ENCODE measurements around the gene TMEM54.
A peak's percentile ranks its signal among the peaks of the same experiment; 100 is the strongest.

Gene TMEM54

DNA sequence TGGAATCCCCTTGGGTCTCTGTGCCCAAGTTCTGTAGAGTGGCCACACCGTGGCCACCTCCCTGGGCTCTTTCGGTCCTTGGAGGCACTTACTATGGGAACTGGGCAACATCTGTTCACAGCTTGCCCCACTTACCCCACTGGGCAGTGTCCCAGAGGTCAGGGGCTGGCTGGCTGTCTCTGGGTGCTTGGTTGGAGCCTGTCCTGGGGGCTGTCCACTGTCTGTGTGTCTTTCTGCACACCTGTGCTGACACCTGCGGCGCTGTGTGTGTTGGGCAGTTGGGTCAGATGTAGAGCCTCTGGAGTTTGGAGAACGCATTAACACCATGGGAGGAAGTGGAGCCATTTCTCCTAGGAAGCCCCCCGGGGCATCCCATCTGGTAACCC lies 1.3 kb upstream of the TMEM54 start:
- no peaks in the 10 kb centered on the region for H3K36me3 ChIP-seq (ENCODE audit: control insufficient read depth, insufficient read depth, low read length)
- no peak overlapping the region for H3K4me3 ChIP-seq (ENCODE audit: low read depth, low read length)
- H3K9me3 ChIP-seq (ENCODE audit: control insufficient read depth, insufficient read depth, low read length): no peaks in the 10 kb centered on the region
- H3K9ac ChIP-seq (ENCODE audit: low read depth, low read length): no peak overlapping the region
- H3K27ac ChIP-seq (ENCODE audit: low read depth, low read length): no peak overlapping the region
- H3K4me1 ChIP-seq (ENCODE audit: control insufficient read depth, insufficient read depth, low read length): peaks cover 7% of the 10 kb centered on the region
- H3K27me3 ChIP-seq (ENCODE audit: control insufficient read depth, insufficient read depth, low read length): peaks cover 43% of the 10 kb centered on the region

DNA sequence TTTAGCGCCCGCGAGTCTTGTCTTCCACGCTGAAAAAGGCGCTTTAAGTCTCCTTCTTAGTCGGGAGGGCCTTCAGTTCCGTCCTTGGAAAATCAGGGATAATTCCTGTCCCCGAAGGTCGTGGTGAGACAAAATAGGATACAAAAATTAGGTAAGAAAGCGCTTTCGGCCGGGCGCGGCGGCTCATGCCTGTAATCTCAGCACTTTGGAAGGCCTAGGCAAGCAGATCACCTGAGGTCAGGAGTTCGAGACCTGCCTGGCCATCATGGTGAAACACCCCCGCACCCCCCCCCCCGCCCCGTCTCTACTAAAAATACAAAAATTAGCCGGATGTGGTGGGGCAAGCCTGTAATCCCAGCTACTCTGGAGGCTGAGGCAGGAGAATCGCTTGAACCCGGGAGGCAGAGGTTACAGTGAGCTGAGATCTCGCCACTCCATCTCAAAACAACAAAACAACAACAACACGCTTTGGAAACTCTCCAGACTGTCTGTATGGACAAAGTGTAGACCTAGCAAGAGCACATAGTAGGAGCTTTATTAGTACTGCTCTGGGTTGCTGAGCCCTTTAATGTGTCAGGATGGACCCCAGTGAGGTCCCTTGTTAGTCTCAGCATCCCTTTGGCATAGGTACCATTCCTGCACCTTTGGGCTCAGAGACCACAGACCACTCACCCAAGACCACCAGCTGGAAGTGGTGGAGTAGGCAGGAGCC lies 790 bp upstream of the TMEM54 start:
- H3K9ac ChIP-seq (ENCODE audit: low read depth, low read length): no peak overlapping the region
- no peaks in the 10 kb centered on the region for H3K36me3 ChIP-seq (ENCODE audit: control insufficient read depth, insufficient read depth, low read length)
- H3K4me3 ChIP-seq (ENCODE audit: low read depth, low read length): peak overlapping the region; percentile 65
- H3K27me3 ChIP-seq (ENCODE audit: control insufficient read depth, insufficient read depth, low read length): peaks cover 43% of the 10 kb centered on the region
- H3K9me3 ChIP-seq (ENCODE audit: control insufficient read depth, insufficient read depth, low read length): no peaks in the 10 kb centered on the region
- no peak overlapping the region for H3K27ac ChIP-seq (ENCODE audit: low read depth, low read length)
- peaks cover 7% of the 10 kb centered on the region for H3K4me1 ChIP-seq (ENCODE audit: control insufficient read depth, insufficient read depth, low read length)

DNA sequence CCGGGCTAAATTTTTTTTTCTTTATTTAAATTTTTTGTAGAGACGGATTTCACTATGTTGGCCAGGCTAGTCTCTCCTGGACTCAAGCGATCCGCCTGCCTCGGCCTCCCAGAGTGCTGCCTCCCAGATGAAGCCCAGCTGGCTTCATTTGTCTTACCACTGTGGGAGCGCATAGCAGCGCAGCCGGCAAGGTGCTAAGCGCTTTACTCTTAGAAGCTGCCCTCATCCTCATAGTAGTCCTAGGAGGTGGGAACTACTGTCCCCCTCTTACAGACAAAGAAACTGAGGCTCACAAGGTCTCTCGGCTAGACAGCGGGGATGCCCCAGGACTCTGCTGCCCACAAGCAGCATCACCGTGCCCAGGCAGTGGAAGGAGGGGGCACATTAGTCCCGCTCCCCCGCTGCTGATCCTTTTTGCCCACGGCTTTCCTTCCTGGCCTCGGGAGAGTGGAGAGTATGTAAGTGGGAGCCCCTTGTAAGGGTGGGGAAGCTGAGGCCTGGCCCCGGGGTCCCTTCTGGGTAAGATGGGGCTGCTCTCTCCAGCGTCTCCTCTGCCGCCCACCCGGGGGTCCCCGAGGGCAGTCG lies 726 bp downstream of the TMEM54 start:
- Histone ChIP-seq H3K27ac (ENCODE audit: low read depth, low read length) (no peak overlapping the region), H3K27me3 (ENCODE audit: control insufficient read depth, insufficient read depth, low read length) (peaks cover 43% of the 10 kb centered on the region), H3K9ac (ENCODE audit: low read depth, low read length) (no peak overlapping the region), H3K9me3 (ENCODE audit: control insufficient read depth, insufficient read depth, low read length) (no peaks in the 10 kb centered on the region), H3K4me3 (ENCODE audit: low read depth, low read length) (peak overlapping the region; percentile 65), H3K36me3 (ENCODE audit: control insufficient read depth, insufficient read depth, low read length) (no peaks in the 10 kb centered on the region), H3K4me1 (ENCODE audit: control insufficient read depth, insufficient read depth, low read length) (peaks cover 7% of the 10 kb centered on the region)

- peaks cover 43% of the 10 kb centered on the region for H3K27me3 ChIP-seq (ENCODE audit: control insufficient read depth, insufficient read depth, low read length)
- H3K27ac ChIP-seq (ENCODE audit: low read depth, low read length): no peak overlapping the region
- H3K4me3 ChIP-seq (ENCODE audit: low read depth, low read length): peak overlapping the region; percentile 65; the same call in 1 of the 2 replicates
- H3K9me3 ChIP-seq (ENCODE audit: control insufficient read depth, insufficient read depth, low read length): no peaks in the 10 kb centered on the region
- peaks cover 7% of the 10 kb centered on the region for H3K4me1 ChIP-seq (ENCODE audit: control insufficient read depth, insufficient read depth, low read length)
- no peaks in the 10 kb centered on the region for H3K36me3 ChIP-seq (ENCODE audit: control insufficient read depth, insufficient read depth, low read length)
- no peak overlapping the region for H3K9ac ChIP-seq (ENCODE audit: low read depth, low read length)
Measured at GRCh38 chr1:32899586-32900296, 1.4 kb downstream of the TMEM54 start.

DNA sequence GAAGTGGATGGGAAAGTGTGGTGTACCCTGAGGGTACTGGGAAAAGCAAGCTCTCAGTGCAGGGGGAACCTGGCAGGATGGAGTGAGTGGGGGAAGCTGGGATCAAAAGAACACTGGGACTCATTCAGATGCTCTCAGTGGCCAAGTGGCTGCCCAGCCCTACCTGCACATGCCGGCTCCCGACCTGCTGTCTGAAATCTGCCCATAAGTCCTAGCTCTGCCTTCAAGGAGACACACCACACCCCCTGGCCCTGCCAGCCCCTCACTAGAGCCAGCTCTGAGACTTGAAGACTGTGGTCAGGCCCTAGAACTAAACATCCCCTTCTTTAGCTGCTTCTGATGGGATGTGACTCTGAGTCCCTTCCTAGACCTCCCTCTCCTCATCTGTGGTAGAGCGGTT lies 2.2 kb downstream of the TMEM54 start:
- H3K36me3 ChIP-seq (ENCODE audit: control insufficient read depth, insufficient read depth, low read length): no peaks in the 10 kb centered on the region
- H3K9ac ChIP-seq (ENCODE audit: low read depth, low read length): no peak overlapping the region
- no peak overlapping the region for H3K27ac ChIP-seq (ENCODE audit: low read depth, low read length)
- no peaks in the 10 kb centered on the region for H3K9me3 ChIP-seq (ENCODE audit: control insufficient read depth, insufficient read depth, low read length)
- no peak overlapping the region for H3K4me3 ChIP-seq (ENCODE audit: low read depth, low read length)
- H3K4me1 ChIP-seq (ENCODE audit: control insufficient read depth, insufficient read depth, low read length): peaks cover 10% of the 10 kb centered on the region
- peaks cover 43% of the 10 kb centered on the region for H3K27me3 ChIP-seq (ENCODE audit: control insufficient read depth, insufficient read depth, low read length)

DNA sequence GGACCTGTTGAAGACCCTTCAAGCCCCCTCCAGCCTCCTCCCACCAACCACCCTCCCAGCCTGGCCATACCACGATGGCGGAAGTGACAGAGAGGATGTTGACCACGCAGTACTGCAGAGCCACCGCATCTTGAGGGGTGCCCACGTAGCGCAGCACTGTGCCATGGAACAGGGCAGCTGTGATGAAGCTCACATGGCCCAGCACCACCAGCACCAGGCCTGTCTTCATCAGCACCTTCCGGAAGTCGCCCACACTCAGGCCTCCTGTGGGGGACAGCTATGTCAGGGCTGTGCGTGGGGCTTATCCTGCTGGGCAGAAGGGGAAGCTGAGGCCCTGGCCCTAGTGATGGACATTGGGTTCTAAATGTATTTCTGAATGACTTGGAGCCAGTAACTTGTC lies 3.1 kb downstream of the TMEM54 start:
- no peak overlapping the region for H3K9ac ChIP-seq (ENCODE audit: low read depth, low read length)
- no peaks in the 10 kb centered on the region for H3K36me3 ChIP-seq (ENCODE audit: control insufficient read depth, insufficient read depth, low read length)
- peaks cover 43% of the 10 kb centered on the region for H3K27me3 ChIP-seq (ENCODE audit: control insufficient read depth, insufficient read depth, low read length)
- no peak overlapping the region for H3K4me3 ChIP-seq (ENCODE audit: low read depth, low read length)
- H3K9me3 ChIP-seq (ENCODE audit: control insufficient read depth, insufficient read depth, low read length): no peaks in the 10 kb centered on the region
- no peak overlapping the region for H3K27ac ChIP-seq (ENCODE audit: low read depth, low read length)
- peaks cover 10% of the 10 kb centered on the region for H3K4me1 ChIP-seq (ENCODE audit: control insufficient read depth, insufficient read depth, low read length)

- no peaks in the 10 kb centered on the region for H3K9me3 ChIP-seq (ENCODE audit: control insufficient read depth, insufficient read depth, low read length)
- no peak overlapping the region for H3K27ac ChIP-seq (ENCODE audit: low read depth, low read length)
- no peak overlapping the region for H3K4me3 ChIP-seq (ENCODE audit: low read depth, low read length)
- peaks cover 10% of the 10 kb centered on the region for H3K4me1 ChIP-seq (ENCODE audit: control insufficient read depth, insufficient read depth, low read length)
- peaks cover 42% of the 10 kb centered on the region for H3K27me3 ChIP-seq (ENCODE audit: control insufficient read depth, insufficient read depth, low read length)
- H3K36me3 ChIP-seq (ENCODE audit: control insufficient read depth, insufficient read depth, low read length): no peaks in the 10 kb centered on the region
- H3K9ac ChIP-seq (ENCODE audit: low read depth, low read length): no peak overlapping the region
Measured at GRCh38 chr1:32897082-32898049, 3.8 kb downstream of the TMEM54 start.

DNA sequence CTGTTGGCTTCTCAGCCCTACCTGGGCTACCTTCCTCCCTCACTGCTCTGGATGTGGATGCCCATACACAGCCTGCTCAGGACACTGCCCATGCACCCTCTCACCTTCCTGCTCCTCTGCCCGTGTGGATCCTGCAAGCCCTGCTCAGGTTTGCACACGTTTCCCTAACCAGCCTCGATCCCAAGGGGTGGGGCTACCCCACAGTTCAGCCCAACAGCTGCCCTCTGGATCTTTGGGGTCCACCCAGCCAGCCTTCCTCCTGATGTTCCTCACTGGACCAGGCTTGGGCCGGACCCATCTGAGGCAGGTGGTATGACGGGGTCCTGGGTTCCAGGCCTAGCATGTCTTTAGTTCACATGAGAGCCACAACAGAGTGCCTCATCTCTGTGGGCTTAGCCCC lies 4.7 kb downstream of the TMEM54 start:
- Histone ChIP-seq H3K4me3 (ENCODE audit: low read depth, low read length) (no peak overlapping the region), H3K36me3 (ENCODE audit: control insufficient read depth, insufficient read depth, low read length) (no peaks in the 10 kb centered on the region), H3K9ac (ENCODE audit: low read depth, low read length) (no peak overlapping the region), H3K27me3 (ENCODE audit: control insufficient read depth, insufficient read depth, low read length) (peaks cover 43% of the 10 kb centered on the region), H3K27ac (ENCODE audit: low read depth, low read length) (no peak overlapping the region), H3K4me1 (ENCODE audit: control insufficient read depth, insufficient read depth, low read length) (peaks cover 10% of the 10 kb centered on the region), H3K9me3 (ENCODE audit: control insufficient read depth, insufficient read depth, low read length) (no peaks in the 10 kb centered on the region)

- Histone ChIP-seq H3K9ac (ENCODE audit: low read depth, low read length) (no peak overlapping the region), H3K4me3 (ENCODE audit: low read depth, low read length) (no peak overlapping the region), H3K9me3 (ENCODE audit: control insufficient read depth, insufficient read depth, low read length) (no peaks in the 10 kb centered on the region), H3K4me1 (ENCODE audit: control insufficient read depth, insufficient read depth, low read length) (peaks cover 7% of the 10 kb centered on the region), H3K27ac (ENCODE audit: low read depth, low read length) (no peak overlapping the region), H3K27me3 (ENCODE audit: control insufficient read depth, insufficient read depth, low read length) (peaks cover 45% of the 10 kb centered on the region), H3K36me3 (ENCODE audit: control insufficient read depth, insufficient read depth, low read length) (no peaks in the 10 kb centered on the region)
Measured at GRCh38 chr1:32895325-32896215, 5.6 kb downstream of the TMEM54 start.

DNA sequence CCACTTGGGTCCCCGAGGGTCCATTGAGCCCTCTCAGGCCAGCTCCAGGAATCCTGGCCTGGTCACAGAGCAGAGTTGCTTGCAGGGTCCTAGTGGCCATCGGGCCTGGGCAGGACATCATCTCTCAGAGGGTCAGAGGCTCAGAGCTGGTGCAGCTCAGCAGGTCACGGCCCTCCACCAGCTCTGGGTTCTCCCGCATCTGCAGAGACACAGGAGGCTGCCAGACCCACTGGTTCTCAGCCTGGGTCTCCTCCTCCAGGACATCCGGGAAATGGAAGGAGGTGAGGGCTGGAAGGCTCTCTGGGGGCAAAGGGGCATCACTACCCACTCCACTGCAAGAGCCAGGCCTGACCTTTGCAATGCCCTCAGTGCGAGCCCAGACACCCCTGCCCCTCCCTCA lies 6.5 kb downstream of the TMEM54 start:
- Histone ChIP-seq H3K27ac (ENCODE audit: low read depth, low read length) (no peak overlapping the region), H3K9me3 (ENCODE audit: control insufficient read depth, insufficient read depth, low read length) (no peaks in the 10 kb centered on the region), H3K4me3 (ENCODE audit: low read depth, low read length) (no peak overlapping the region), H3K9ac (ENCODE audit: low read depth, low read length) (no peak overlapping the region), H3K4me1 (ENCODE audit: control insufficient read depth, insufficient read depth, low read length) (peaks cover 3% of the 10 kb centered on the region; the same call in 1 of the 2 replicates), H3K27me3 (ENCODE audit: control insufficient read depth, insufficient read depth, low read length) (peaks cover 45% of the 10 kb centered on the region), H3K36me3 (ENCODE audit: control insufficient read depth, insufficient read depth, low read length) (no peaks in the 10 kb centered on the region)
